CD4-positive, alpha-beta T cell treated with Interferon alpha-2 for 1 hour (primary cell): ENCODE data around the gene CDH12.

ENCODE experiments used
- DNase-seq, 2 donors: peaks; one replicate each; pipeline ENCODE4 v3.0.0-alpha.2; 2020 to 2022

Gene CDH12

DNA sequence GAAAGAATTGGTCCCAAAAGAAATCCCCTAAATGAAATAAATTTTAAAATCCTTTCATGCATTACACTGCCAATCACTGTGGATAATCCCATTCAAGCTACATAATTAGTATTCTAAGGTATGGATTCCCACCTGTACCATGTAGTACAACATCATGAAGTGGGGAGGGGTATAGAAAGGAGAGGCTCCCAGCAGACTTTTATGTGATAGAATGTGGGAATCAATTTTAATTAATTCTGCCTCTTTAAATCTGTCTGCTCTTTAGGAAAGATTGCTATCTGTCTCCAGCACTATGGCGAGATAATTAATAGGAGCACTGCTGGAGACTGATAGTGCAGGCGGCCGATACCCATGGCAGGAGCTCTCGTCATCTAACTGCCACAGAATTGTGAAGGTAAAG is 95.4 kb downstream of the CDH12 start:
- no peak for DNase-seq

DNA sequence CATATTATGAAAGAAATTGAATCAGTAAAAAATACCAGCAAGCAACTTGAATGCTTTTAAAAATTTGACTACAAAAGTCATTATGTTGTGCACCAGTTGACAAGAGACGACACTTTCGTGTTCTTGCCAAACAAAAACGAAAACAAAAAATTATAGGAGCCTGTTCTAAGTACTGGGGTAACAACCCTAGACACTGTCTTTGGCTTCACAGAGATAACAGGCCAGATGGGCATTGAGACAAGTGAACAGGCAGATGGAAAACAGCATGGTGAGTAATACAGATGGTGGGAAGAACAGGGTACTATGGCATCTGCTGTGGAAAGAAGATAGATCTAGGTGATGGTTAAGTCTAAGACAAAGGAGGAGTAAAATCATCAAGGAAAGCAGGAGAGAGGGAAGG is 99.0 kb downstream of the CDH12 start:
- no peak for DNase-seq

GRCh38 chr5:22751536-22751935 is 101.6 kb downstream of the CDH12 start:
- DNase-seq = no peak

- no peak for DNase-seq
Measured at GRCh38 chr5:22736443-22737003, 116.6 kb downstream of the CDH12 start.

GRCh38 chr5:22734907-22735306 is 118.2 kb downstream of the CDH12 start:
- no peak for DNase-seq

- DNase-seq = no peak
Measured at GRCh38 chr5:22728610-22729009, 124.5 kb downstream of the CDH12 start.

DNA sequence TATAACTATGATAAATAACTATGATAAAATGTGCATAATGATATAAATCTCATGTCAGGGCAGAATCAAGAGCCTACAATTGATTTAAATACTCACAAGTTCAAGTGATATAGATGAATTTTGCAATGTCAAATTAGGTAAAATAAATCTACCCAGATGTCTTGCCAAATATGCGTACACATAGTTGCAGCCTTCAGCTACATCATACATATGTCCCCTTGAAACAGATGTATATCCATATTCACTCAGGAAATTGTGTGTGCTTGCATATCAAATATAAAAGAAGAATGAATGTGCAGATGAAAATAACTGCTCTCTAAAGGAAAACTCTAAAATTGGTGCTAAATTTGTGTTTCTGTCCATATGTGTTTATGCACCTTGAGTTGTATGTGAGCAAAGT is 130.7 kb downstream of the CDH12 start:
- no peak for DNase-seq

DNA sequence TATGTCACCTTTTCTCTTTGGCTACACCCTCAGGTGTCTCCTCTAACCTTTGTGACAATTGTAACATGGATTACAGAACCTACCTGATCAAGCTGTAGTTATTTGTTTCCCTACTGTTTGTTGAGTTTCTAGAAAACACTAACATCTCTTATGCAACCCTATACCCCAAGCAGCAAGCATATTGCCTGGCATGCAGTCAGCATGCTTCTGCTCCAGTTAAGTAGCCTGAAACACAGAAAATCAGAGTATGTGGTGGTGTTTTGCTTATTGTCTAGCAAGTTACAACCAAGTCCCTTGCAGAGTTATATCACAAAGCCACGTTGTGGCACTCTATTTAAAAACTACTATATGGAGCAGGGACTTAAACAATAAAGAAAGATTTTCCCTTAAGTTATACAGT is 131.1 kb downstream of the CDH12 start:
- no peak for DNase-seq

- no peak for DNase-seq
Measured at GRCh38 chr5:22719842-22720241, 133.3 kb downstream of the CDH12 start.

- DNase-seq = no peak
Measured at GRCh38 chr5:22710660-22711059, 142.5 kb downstream of the CDH12 start.

- no peak for DNase-seq
Measured at GRCh38 chr5:22709743-22710142, 143.4 kb downstream of the CDH12 start.

- no peak for DNase-seq
Measured at GRCh38 chr5:22708770-22709328, 144.3 kb downstream of the CDH12 start.

GRCh38 chr5:22706901-22707300 is 146.2 kb downstream of the CDH12 start:
- DNase-seq = no peak

- DNase-seq = no peak
Measured at GRCh38 chr5:22699319-22699718, 153.8 kb downstream of the CDH12 start.

DNA sequence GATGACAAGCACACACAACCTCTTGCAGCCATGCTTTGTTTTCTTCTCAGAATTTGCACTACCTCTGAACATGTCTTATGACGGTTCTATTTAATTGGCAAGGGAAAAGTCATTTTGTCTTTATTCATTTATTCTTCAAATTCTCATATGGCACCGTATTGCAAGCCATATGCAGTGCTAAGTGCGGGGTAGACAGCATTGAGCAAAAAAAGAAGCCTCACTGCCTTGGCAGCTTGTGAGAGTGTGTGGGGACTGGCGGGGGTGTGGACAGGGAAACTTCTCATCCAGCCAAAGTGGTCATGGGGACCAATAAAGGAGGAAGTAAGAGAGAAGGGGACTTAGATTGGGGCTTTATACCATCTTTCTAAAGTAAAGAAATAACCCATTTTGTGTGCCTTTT is 160.0 kb downstream of the CDH12 start:
- no peak for DNase-seq

DNA sequence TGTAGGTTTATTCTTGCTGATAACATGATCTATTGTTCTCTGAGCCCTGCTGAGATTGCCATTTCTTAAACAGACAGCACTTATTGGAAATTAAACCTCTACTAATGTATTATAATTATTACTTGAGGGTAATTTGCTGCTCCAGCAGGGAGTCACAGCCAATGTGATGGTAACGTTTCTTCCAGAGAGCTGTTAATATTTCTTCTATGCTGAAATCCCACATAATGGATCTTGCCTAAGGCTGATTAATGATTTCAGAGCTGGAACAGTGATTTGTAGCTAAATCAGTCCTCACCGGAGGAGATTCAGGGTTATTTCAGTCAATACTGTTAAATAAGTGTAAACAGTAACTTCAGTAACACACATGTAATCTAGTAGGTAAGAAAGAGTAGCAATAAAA is 170.1 kb downstream of the CDH12 start:
- no peak for DNase-seq

DNA sequence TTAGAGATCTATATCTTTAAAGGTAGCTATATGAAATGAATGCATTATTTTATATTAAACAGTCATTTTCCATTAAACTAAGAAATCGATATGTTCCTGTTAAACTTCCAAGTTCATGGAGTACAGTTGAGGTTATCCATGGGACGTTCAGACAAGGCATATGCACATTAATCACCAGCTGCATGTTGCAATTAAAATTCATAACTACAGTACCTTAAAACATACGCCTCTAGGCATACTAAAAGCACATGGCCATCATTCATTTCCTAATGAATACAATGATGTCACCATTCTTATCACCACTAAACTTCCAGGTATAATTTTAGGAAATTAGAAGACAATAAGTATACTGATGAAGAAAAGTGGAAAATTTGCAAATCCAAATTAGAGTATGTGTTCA is 174.3 kb downstream of the CDH12 start:
- DNase-seq = no peak

DNA sequence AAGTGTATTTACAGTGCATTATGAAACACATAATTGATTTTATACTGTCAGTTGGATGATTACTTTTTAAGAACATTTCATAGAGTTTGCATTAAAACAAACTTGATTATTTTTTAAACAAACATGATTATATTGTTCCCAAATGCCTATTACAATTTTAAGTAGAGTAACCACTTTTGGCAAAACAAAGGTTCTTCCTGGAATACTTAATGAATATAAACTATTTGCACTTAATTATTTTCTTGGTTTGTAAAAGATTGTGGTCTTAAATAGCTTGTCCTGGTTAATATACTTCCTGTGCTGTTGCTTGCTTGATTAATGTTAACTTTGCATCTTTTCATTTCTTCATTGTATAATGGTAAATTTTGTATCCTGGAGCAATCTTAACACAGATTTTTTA is 180.0 kb downstream of the CDH12 start:
- no peak for DNase-seq

GRCh38 chr5:22669345-22669744 is 183.8 kb downstream of the CDH12 start:
- DNase-seq = no peak

- no peak for DNase-seq
Measured at GRCh38 chr5:22665801-22666200, 187.3 kb downstream of the CDH12 start.

DNA sequence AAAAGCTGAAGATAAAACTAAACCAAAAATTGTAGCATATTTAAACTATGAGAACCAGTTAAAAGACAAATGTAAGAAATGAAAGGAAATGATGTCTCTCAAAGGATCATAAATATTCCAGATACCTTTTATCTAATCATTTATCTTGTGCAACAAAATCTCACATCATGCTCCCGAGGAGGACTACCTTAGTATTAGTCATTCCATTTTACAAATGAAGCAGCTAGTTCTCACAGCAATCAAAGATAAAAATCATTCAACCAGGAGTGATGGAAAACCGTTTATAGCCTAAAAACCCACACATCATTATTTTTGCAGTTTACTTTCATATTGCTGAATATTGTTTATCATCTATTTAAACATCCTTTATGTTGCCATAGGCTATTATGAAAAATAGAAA is 190.0 kb downstream of the CDH12 start:
- no peak for DNase-seq

- no peak for DNase-seq
Measured at GRCh38 chr5:22662391-22662790, 190.8 kb downstream of the CDH12 start.

DNA sequence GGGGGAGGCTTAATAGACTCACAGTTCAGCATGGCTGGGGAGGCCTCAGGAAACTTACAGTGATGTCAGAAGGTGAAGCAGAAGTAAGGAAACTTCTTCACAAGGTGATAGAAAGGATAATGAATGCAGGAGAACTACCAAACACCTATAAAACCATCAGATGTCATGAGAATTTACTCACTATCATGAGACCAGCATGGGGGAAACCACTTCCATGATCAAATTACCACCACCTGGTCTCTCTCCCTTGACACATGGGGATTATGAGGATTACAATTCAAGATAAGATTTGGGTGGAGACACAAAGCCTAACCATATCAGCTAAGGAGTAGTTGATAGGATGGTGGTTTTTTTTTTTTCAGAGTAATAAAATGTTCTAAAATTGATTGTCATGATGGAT is 201.8 kb downstream of the CDH12 start:
- no peak for DNase-seq

- DNase-seq = no peak
Measured at GRCh38 chr5:22650511-22650910, 202.6 kb downstream of the CDH12 start.

- no peak for DNase-seq
Measured at GRCh38 chr5:22649074-22649473, 204.1 kb downstream of the CDH12 start.

DNA sequence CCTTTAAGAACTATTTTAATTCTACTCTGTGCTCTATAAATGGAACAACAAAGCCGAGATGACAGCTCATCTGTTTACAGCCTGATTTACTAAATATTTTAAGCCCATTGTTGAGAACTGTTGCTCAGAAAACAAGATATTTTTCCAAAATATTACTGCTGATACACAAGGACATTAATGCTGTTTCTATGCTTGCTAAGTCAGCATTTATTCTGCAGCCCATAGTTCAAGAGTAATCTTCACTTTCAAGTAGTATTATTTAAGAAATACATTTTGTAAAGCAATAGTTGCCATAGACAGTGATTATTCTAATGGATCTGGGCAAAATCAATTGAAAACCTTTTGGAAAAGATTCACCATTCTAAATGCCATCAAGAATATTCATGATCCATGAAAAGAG is 208.3 kb downstream of the CDH12 start:
- no peak for DNase-seq
